Heart left ventricle (tissue), 16 donors: ENCODE measurements around the gene LGALS16. TPM values are rescaled to one million over a fixed set of nuclear protein-coding genes. Genes with fewer than 3 reads are reported as not detected.

Experiments used
- ATAC-seq, 4 donors: fragments of 200-7000 bp; cut with Tn5 transposase; one replicate each; pipeline ENCODE4 v1.9.1; 2020 to 2022; ENCODE audit warnings: moderate library complexity in 4 of 4, mild to moderate bottlenecking in 3 of 4, moderate number of reproducible peaks in 1 of 4
- DNase-seq, 5 donors: peaks; one replicate each; pipeline ENCODE4 v3.0.0-alpha.2; 2020
- H3K27ac ChIP-seq, 12 donors: fragments of 200-600 bp; sonication (generic) in 4 of 12; one replicate each; pipeline versions ENCODE4 v1.5.0 to v1.8.0; 2016 to 2022; ENCODE audit warnings: mild to moderate bottlenecking in 2 of 12
- H3K27me3 ChIP-seq, 9 donors: fragments of 200-600 bp; sonication (generic) in 2 of 9; one replicate each; pipeline versions ENCODE4 v1.5.1 to v1.8.0; 2016 to 2022; ENCODE audit warnings: mild to moderate bottlenecking in 3 of 9
- H3K36me3 ChIP-seq, 9 donors: fragments of 200-600 bp; sonication (generic) in 2 of 9; one replicate each; pipeline versions ENCODE4 v1.5.0 to v1.8.0; 2018 to 2022; ENCODE audit warnings: mild to moderate bottlenecking in 2 of 9
- H3K4me1 ChIP-seq, 12 donors: fragments of 200-600 bp; sonication (generic) in 4 of 12; one replicate each; pipeline versions ENCODE4 v1.5.0 to v1.8.0; 2016 to 2022; ENCODE audit warnings: mild to moderate bottlenecking in 3 of 12
- H3K4me3 ChIP-seq, 12 donors: fragments of 200-600 bp; sonication (generic) in 4 of 12; one replicate each; pipeline versions ENCODE4 v1.5.0 to v1.8.0; 2017 to 2022; ENCODE audit warnings: mild to moderate bottlenecking in 9 of 12, moderate library complexity in 4 of 12
- H3K9me3 ChIP-seq, 12 donors: fragments of 200-600 bp; sonication (generic) in 4 of 12; one replicate each; pipeline versions ENCODE4 v1.5.0 to v1.8.0; 2016 to 2022; ENCODE audit warnings: mild to moderate bottlenecking in 1 of 12
- POLR2A ChIP-seq, 2 donors: fragments of 450-650 bp; IDR thresholded peaks; one replicate each; pipeline ENCODE4 v1.6.1; 2017; ENCODE audit warnings: antibody characterized with exemption in 2 of 2, mild to moderate bottlenecking in 2 of 2, moderate library complexity in 2 of 2
- WGBS, 4 donors: extraction: QIAGEN DNeasy Blood & Tissue Kit in 2 of 4; methylation state at CpG; one replicate each; pipeline versions ENCODE4 v1.1.5 to v1.1.7; 2013 to 2018; 5-methylcytosine and 5-hydroxymethylcytosine counted together
- intact Hi-C, 10 donors: fragments of 100-400 bp; cut with DNase I; formaldehyde crosslinking; loops; one replicate each; pipeline versions ENCODE4 v1.11.1 to v1.14.2; 2022
- long read RNA-seq, 3 donors: library from polyadenylated mRNA; unstranded; transcript quantifications; one replicate each; pipeline ENCODE4 v2.0.0, GENCODE V29; 2020 to 2021
- polyA plus RNA-seq, 2 donors: library from polyadenylated mRNA; stranded (reverse); fragments of 200-250 nt; gene quantifications; one replicate each; pipeline ENCODE4 v1.2.3, GENCODE V29; 2013
- total RNA-seq, 9 donors: library from RNA; depleted of rRNA in 2 of 9; stranded (reverse); fragments of >200 nt in 2 of 9; fragmentation: NEBNext Ultra II Directional in 3 of 9; extraction: Animal tissue kit (Norgen Biotek cat#: 25700) in 3 of 9; gene quantifications; one replicate each; pipeline versions ENCODE4 v1.1.0 to v1.2.4, GENCODE V29; 2016 to 2023
- TF ChIP-seq, protein P1 (sequence below), 12 donors: fragments of 200-600 bp; sonication (generic) in 4 of 12; IDR thresholded peaks; one replicate each; pipeline versions ENCODE4 v1.5.0 to v1.8.0; 2018 to 2022; ENCODE audit warnings: antibody characterized with exemption in 12 of 12, mild to moderate bottlenecking in 5 of 12
- donor health status: ischemic (EF 13 %, LVEDD 7.1; RV severe dilation, severe dysfunction).
- donor health status: healthy with polysubstance abuse.
- donor health status: DM: no; HTN: yes; CAD: no.
- donor health status: DM: no; HTN: no; CAD: no.
- donor health status: ischemic (EF 25% LVEDD 6.9; RV normal size, moderate dysfunction).
- donor health status: ischemic (EF 25% LVEDD 5.7; RV mildly dilated, moderate dysfunction).
- donor health status: healthy.
- donor health status: DM: yes; HTN: yes; CAD: no.
- donor health status: ischemic (EF 35%, LVEDD 5.7; RV mildly dilated, moderate dysfunction).
- donor health status: nonischemic (EF 11% LVEDD 7.7; RV severe dilation, severe dysfunction).
- donor health status: DM: yes; HTN: yes; CAD: no.
- donor health status: PGD.
- donor health status: ischemic (EF 29% LVEDD 5.4; RV normal size, mild dysfunction).
- donor health status: nonischemic (EF 23%, LVEDD 6.1; RV moderate dilation, normal function).

LGALS16 gene, protein sequence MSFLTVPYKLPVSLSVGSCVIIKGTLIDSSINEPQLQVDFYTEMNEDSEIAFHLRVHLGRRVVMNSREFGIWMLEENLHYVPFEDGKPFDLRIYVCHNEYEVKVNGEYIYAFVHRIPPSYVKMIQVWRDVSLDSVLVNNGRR
- total RNA-seq (not detected), polyA plus RNA-seq (not detected)
- long read RNA-seq, donor 1 = 0 reads
- long read RNA-seq, donor 2 = 0 reads
- long read RNA-seq, donor 3 = 0 reads

DNA sequence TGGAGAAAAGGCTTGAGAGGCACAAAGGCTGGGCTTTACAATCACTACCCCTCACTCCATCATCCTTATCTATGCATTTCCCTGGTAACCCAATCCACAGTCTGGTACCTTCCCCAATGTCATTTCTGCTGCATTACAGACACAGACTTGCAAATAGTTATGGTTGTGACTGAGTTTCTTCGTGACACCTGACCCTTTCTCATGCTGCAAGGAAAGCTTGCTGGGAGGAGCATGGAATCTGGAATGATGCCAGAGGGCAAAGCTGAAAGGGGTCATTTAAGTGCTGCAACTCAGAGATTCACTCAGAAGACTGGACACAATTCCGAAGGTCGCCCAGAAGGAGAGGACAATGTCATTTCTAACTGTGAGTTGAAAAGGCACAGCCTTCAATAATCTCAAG lies at the start of gene LGALS16:
TSS of gene LGALS16 (plus strand) at position 301 of the 400 bp plus-strand sequence. CDS start at position 350, 49 bp downstream.
- ATAC-seq (no peak), DNase-seq (no peak)
- Histone ChIP-seq H3K4me1 (no peaks in the 10 kb centered on the region), H3K27me3 (peaks cover 0 to 4% (median 0%) of the 10 kb centered on the region in 9 donors), H3K27ac (no peak within 1 kb of the TSS), H3K36me3 (no peaks in the 10 kb centered on the region), H3K4me3 (no peak within 1 kb of the TSS), H3K9me3 (no peaks in the 10 kb centered on the region)
- 38 to 51% (median 46%) methylated on average over 3 of the region's 3 CpGs for WGBS, 4 donors
- intact Hi-C loops = no loop called here
- TF ChIP-seq, protein P1, sequence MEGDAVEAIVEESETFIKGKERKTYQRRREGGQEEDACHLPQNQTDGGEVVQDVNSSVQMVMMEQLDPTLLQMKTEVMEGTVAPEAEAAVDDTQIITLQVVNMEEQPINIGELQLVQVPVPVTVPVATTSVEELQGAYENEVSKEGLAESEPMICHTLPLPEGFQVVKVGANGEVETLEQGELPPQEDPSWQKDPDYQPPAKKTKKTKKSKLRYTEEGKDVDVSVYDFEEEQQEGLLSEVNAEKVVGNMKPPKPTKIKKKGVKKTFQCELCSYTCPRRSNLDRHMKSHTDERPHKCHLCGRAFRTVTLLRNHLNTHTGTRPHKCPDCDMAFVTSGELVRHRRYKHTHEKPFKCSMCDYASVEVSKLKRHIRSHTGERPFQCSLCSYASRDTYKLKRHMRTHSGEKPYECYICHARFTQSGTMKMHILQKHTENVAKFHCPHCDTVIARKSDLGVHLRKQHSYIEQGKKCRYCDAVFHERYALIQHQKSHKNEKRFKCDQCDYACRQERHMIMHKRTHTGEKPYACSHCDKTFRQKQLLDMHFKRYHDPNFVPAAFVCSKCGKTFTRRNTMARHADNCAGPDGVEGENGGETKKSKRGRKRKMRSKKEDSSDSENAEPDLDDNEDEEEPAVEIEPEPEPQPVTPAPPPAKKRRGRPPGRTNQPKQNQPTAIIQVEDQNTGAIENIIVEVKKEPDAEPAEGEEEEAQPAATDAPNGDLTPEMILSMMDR (IDR thresholded peaks at IDR 0.05) = no peak
- TF ChIP-seq POLR2A (IDR thresholded peaks at IDR 0.05) = no peak

- Histone ChIP-seq H3K27me3 (peaks cover 0 to 4% (median 0%) of the 10 kb centered on the region in 9 donors), H3K4me3 (no peak overlapping the region), H3K9me3 (no peaks in the 10 kb centered on the region), H3K27ac (no peak overlapping the region), H3K36me3 (no peaks in the 10 kb centered on the region), H3K4me1 (no peaks in the 10 kb centered on the region)
- ATAC-seq (no peak), DNase-seq (no peak)
- TF ChIP-seq POLR2A (IDR thresholded peaks at IDR 0.05) = no peak
- TF ChIP-seq, protein P1 (IDR thresholded peaks at IDR 0.05) = no peak
- WGBS, 4 donors = 78 to 87% (median 84%) methylated on average over 9 of the region's 9 CpGs
- intact Hi-C loops = no loop called here
Measured at GRCh38 chr19:39607021-39607420, 48.7 kb upstream of the LGALS16 start.

- H3K4me1 ChIP-seq = no peaks in the 10 kb centered on the region
- H3K36me3 ChIP-seq = no peaks in the 10 kb centered on the region
- no peak for TF ChIP-seq POLR2A (IDR thresholded peaks at IDR 0.05)
- TF ChIP-seq, protein P1 (IDR thresholded peaks at IDR 0.05) = no peak
- 61 to 73% (median 65%) methylated on average over 6 of the region's 6 CpGs for WGBS, 4 donors
- H3K4me3 ChIP-seq = no peak overlapping the region
- H3K9me3 ChIP-seq = no peaks in the 10 kb centered on the region
- peaks cover 0 to 4% (median 0%) of the 10 kb centered on the region in 9 donors for H3K27me3 ChIP-seq
- ATAC-seq (no peak), DNase-seq (no peak)
- H3K27ac ChIP-seq = no peak overlapping the region
- intact Hi-C loops = no loop called here
Measured at GRCh38 chr19:39607561-39607960, 48.2 kb upstream of the LGALS16 start.

- DNase-seq = no peak
- H3K4me1 ChIP-seq = no peaks in the 10 kb centered on the region
- H3K36me3 ChIP-seq = no peaks in the 10 kb centered on the region
- 33 to 59% (median 57%) methylated on average over 2 of the region's 2 CpGs for WGBS, 4 donors
- H3K27ac ChIP-seq = no peak overlapping the region
- no peak for ATAC-seq
- peaks cover 0 to 7% (median 0%) of the 10 kb centered on the region in 12 donors for H3K9me3 ChIP-seq
- H3K27me3 ChIP-seq = no peaks in the 10 kb centered on the region
- TF ChIP-seq, protein P1 (IDR thresholded peaks at IDR 0.05) = no peak
- TF ChIP-seq POLR2A (IDR thresholded peaks at IDR 0.05) = no peak
- intact Hi-C loops = no loop called here
- H3K4me3 ChIP-seq = no peak overlapping the region
Measured at GRCh38 chr19:39613597-39613996, 42.1 kb upstream of the LGALS16 start.
